ENCODE data around the gene KIAA1217. TPM values are rescaled to one million over a fixed set of nuclear protein-coding genes. Genes with fewer than 3 reads are reported as not detected.

KIAA1217 gene
- total RNA-seq, 1 experiment from 2014 or later: 18.6 TPM

GRCh38 chr10:24475598-24475997 lies 266.7 kb downstream of the KIAA1217 start:
- Mint-ChIP-seq H3K27ac (no peak overlapping the region), H3K4me1 (no peaks in the 10 kb centered on the region), H3K36me3 (ENCODE audit: insufficient read depth in 1 of 3, low read depth in 3 of 3) (peaks cover 31 to 49% (median 40%) of the 10 kb centered on the region in 3 experiments), H3K27me3 (ENCODE audit: low read depth) (no peaks in the 10 kb centered on the region), H3K9me3 (peaks cover 14 to 16% of the 10 kb centered on the region in 2 experiments), H3K4me3 (no peak overlapping the region)
- Histone ChIP-seq H2BK12ac (ENCODE audit: insufficient read length, low read depth, low read length) (no peak overlapping the region), H2BK5ac (ENCODE audit: insufficient read length, low read length) (no peak overlapping the region), H2AK5ac (ENCODE audit: insufficient read length, low read length) (no peak overlapping the region), H3K27ac (ENCODE audit: insufficient read length, low read depth, low read length) (no peak overlapping the region), H3K23me2 (ENCODE audit: insufficient read length, low read depth, low read length, poor library complexity, severe bottlenecking) (no peaks in the 10 kb centered on the region), H2AFZ (ENCODE audit: low read length) (no peak overlapping the region), H4K8ac (replicated peaks; ENCODE audit: insufficient read length, low read depth, low read length) (no peak overlapping the region), H3K18ac (ENCODE audit: insufficient read length, low read depth, low read length) (no peak overlapping the region), H4K20me1 (ENCODE audit: control insufficient read depth, insufficient read depth, insufficient read length) (no peaks in the 10 kb centered on the region), H2BK20ac (ENCODE audit: low read depth, low read length, poor library complexity, severe bottlenecking) (no peak overlapping the region), H3K14ac (ENCODE audit: insufficient read depth, low read length) (no peak overlapping the region), H3K9me3 (ENCODE audit: control insufficient read depth, low read depth, low read length) (peaks cover 8% of the 10 kb centered on the region), H3K79me2 (ENCODE audit: insufficient read depth, low read length) (no peaks in the 10 kb centered on the region), H3K4me2 (ENCODE audit: insufficient read depth, insufficient read length, low read length) (no peak overlapping the region), H3K79me1 (ENCODE audit: insufficient read depth, low read depth, low read length, poor library complexity, severe bottlenecking) (no peaks in the 10 kb centered on the region), H3K27me3 (ENCODE audit: insufficient read depth, low read length) (no peaks in the 10 kb centered on the region), H3K56ac (ENCODE audit: insufficient read length, low read depth, low read length) (no peak overlapping the region), H4K5ac (ENCODE audit: insufficient read length, low read depth, low read length) (no peak overlapping the region), H3K23ac (ENCODE audit: insufficient read length, low read depth, low read length) (no peak overlapping the region), H3K9ac (ENCODE audit: extremely low read depth, insufficient read length, low read length) (no peak overlapping the region), H4K91ac (ENCODE audit: insufficient read length, low read depth, low read length) (no peak overlapping the region), H3K4ac (ENCODE audit: low read depth, low read length) (no peak overlapping the region), H3T11ph (ENCODE audit: low read length) (no peak overlapping the region), H2BK15ac (ENCODE audit: low read depth, low read length) (no peak overlapping the region), H2BK120ac (ENCODE audit: low read depth, low read length, poor library complexity, severe bottlenecking) (no peak overlapping the region), H3K4me1 (ENCODE audit: insufficient read depth, low read length) (no peaks in the 10 kb centered on the region)
- TF ChIP-seq CTCF (conservative IDR thresholded peaks at IDR 0.05): no peak
- no CpG with 5 or more reads among the region's 3 CpGs for WGBS (ENCODE audit: extremely low coverage, insufficient read length, low lambda C conversion rate)
- DNase-seq: no peak

Measured in H9 (cell line).